Skeletal muscle tissue (tissue), 4 donors: ENCODE data around the gene ITGA4. TPM values are rescaled to one million over a fixed set of nuclear protein-coding genes. Genes with fewer than 3 reads are reported as not detected.

ENCODE experiments used
- H3K27ac ChIP-seq: one replicate; pipeline ENCODE4 v1.7.0; 2013; ENCODE audit warnings: mild to moderate bottlenecking, low read depth, low read length, inconsistent platforms
- H3K27me3 ChIP-seq, 3 donors: one replicate each; pipeline ENCODE4 v1.7.0; 2013; ENCODE audit warnings: low read length in 3 of 3; ENCODE audit not compliant: control insufficient read depth in 3 of 3, insufficient read depth in 3 of 3
- H3K36me3 ChIP-seq, 3 donors: one replicate each; pipeline ENCODE4 v1.7.0; 2013; ENCODE audit warnings: low read length in 3 of 3; ENCODE audit not compliant: control insufficient read depth in 3 of 3, insufficient read depth in 3 of 3
- H3K4me1 ChIP-seq, 3 donors: one replicate each; pipeline ENCODE4 v1.7.0; 2013; ENCODE audit warnings: low read length in 3 of 3, mild to moderate bottlenecking in 3 of 3; ENCODE audit not compliant: control insufficient read depth in 3 of 3, insufficient read depth in 3 of 3
- H3K4me3 ChIP-seq, 3 donors: one replicate each; pipeline ENCODE4 v1.7.0; 2013; ENCODE audit warnings: low read length in 3 of 3
- H3K9ac ChIP-seq, 3 donors: one replicate each; pipeline ENCODE4 v1.7.0; 2013; ENCODE audit warnings: low read length in 3 of 3, mild to moderate bottlenecking in 3 of 3, moderate library complexity in 2 of 3, low read depth in 1 of 3
- H3K9me3 ChIP-seq, 3 donors: one replicate each; pipeline ENCODE4 v1.7.0; 2013; ENCODE audit warnings: low read length in 3 of 3; ENCODE audit not compliant: control insufficient read depth in 3 of 3
- total RNA-seq: library from RNA; depleted of rRNA; stranded (reverse); fragments of >200 nt; gene quantifications from one replicate; pipeline ENCODE4 v1.2.3, GENCODE V29; 2014
- donor health status: Osteomylitis.

ITGA4 gene
- total RNA-seq, 1 donor from 2014 or later: 19.3 TPM

- Histone ChIP-seq H3K27me3 (peaks cover 0 to 3% (median 0%) of the 10 kb centered on the region in 3 donors), H3K36me3 (no peaks in the 10 kb centered on the region), H3K27ac (no peak overlapping the region), H3K4me1 (no peaks in the 10 kb centered on the region), H3K4me3 (no peak overlapping the region), H3K9me3 (no peaks in the 10 kb centered on the region), H3K9ac (no peak overlapping the region)
These were observed 112.9 kb downstream of the ITGA4 start for GRCh38 chr2:181570059-181570458.

GRCh38 chr2:181570833-181571661 lies 113.9 kb downstream of the ITGA4 start:
- Histone ChIP-seq H3K9me3 (no peaks in the 10 kb centered on the region), H3K36me3 (no peaks in the 10 kb centered on the region), H3K4me1 (no peaks in the 10 kb centered on the region), H3K4me3 (no peak overlapping the region), H3K27ac (no peak overlapping the region), H3K27me3 (peaks cover 0 to 3% (median 0%) of the 10 kb centered on the region in 3 donors), H3K9ac (no peak overlapping the region)

- Histone ChIP-seq H3K4me1 (no peaks in the 10 kb centered on the region), H3K27ac (no peak overlapping the region), H3K36me3 (no peaks in the 10 kb centered on the region), H3K9me3 (no peaks in the 10 kb centered on the region), H3K9ac (no peak overlapping the region), H3K4me3 (no peak overlapping the region), H3K27me3 (peaks cover 0 to 8% (median 0%) of the 10 kb centered on the region in 3 donors)
These were observed 116.1 kb downstream of the ITGA4 start for GRCh38 chr2:181573140-181573736.

DNA sequence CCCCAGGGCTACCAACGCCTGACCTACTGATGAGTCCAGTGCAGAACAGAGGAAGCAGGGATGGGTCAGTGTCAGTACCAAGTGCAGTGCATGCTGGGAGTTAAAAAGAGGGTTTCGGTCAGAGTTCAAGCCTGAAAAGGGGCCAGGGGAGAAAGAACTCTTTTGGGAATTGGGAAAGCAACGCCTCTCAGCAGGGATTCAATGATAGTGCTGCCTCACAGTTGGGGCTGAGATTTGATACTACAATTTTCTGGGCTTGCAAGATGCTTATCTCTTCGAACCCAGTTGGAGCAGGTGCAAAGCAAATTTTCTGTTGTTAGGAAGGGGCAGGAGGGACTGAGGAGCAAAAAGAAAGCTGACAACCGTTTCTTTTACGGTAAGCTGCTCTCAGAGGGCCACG lies 117.1 kb downstream of the ITGA4 start:
- Histone ChIP-seq H3K4me1 (no peaks in the 10 kb centered on the region), H3K27me3 (peaks cover 0 to 8% (median 0%) of the 10 kb centered on the region in 3 donors), H3K4me3 (no peak overlapping the region), H3K36me3 (no peaks in the 10 kb centered on the region), H3K27ac (no peak overlapping the region), H3K9me3 (no peaks in the 10 kb centered on the region), H3K9ac (no peak overlapping the region)

DNA sequence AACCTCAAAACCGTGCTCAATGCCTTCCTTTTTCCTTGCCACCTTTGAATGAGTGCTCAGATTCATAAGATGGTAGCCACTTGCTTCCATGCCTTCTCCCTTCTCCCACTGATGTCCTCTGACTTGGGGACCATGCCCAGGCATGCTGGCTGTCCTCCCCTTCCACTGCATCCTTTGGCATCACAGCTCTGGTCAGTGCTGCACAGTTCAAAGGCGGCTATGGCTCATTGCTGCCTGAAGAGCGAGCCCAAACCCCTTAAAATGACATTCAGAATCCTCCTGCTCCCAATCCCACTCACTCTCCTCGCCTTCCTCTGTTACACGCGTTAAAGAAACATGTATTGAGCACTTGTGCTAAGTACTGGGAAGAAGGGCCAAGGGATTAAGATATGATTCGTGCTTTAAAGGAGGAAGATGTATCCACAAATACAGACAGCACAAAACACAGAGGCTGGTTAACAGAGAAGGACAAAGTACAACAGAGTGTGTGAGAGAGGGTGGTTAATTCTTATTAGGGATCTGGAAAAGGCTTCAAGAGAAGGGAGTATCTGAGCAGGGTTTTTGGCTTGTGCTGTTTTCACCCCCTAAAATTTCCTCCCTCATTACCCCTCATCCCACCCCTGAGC lies 118.0 kb downstream of the ITGA4 start:
- Histone ChIP-seq H3K36me3 (no peaks in the 10 kb centered on the region), H3K27ac (no peak overlapping the region), H3K27me3 (peaks cover 0 to 8% (median 0%) of the 10 kb centered on the region in 3 donors), H3K9ac (no peak overlapping the region), H3K4me3 (no peak overlapping the region), H3K4me1 (no peaks in the 10 kb centered on the region), H3K9me3 (no peaks in the 10 kb centered on the region)

GRCh38 chr2:181575650-181576025 lies 118.5 kb downstream of the ITGA4 start:
- Histone ChIP-seq H3K9ac (no peak overlapping the region), H3K27me3 (peaks cover 0 to 8% (median 0%) of the 10 kb centered on the region in 3 donors), H3K27ac (no peak overlapping the region), H3K9me3 (no peaks in the 10 kb centered on the region), H3K4me1 (no peaks in the 10 kb centered on the region), H3K36me3 (no peaks in the 10 kb centered on the region), H3K4me3 (no peak overlapping the region)

DNA sequence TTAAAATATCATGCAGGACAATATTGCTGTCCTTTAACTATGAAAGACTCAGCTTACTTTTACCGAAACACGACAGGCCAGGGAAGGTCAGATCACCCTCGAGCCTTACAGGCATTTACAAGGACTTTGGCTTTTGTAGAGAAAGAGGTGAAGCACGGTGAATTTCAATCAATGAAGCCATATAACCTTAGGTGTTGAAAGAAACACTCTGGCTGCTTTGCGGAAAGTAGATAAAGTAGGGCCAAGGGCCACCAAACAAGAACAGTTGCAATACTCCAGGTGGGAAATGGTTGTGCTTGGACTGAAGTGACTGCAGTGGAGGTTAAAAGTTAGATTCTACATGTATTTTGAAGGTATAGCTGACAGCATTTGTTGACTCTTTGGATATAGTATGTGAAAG lies 119.2 kb downstream of the ITGA4 start:
- no peaks in the 10 kb centered on the region for H3K9me3 ChIP-seq
- no peaks in the 10 kb centered on the region for H3K4me1 ChIP-seq
- no peak overlapping the region for H3K4me3 ChIP-seq
- H3K9ac ChIP-seq: no peak overlapping the region
- no peak overlapping the region for H3K27ac ChIP-seq
- H3K36me3 ChIP-seq: no peaks in the 10 kb centered on the region
- H3K27me3 ChIP-seq: peaks cover 0 to 8% (median 0%) of the 10 kb centered on the region in 3 donors

GRCh38 chr2:181578829-181579228 lies 121.6 kb downstream of the ITGA4 start:
- peaks cover 0 to 8% (median 0%) of the 10 kb centered on the region in 3 donors for H3K27me3 ChIP-seq
- no peaks in the 10 kb centered on the region for H3K36me3 ChIP-seq
- no peak overlapping the region for H3K9ac ChIP-seq
- H3K4me1 ChIP-seq: no peaks in the 10 kb centered on the region
- no peaks in the 10 kb centered on the region for H3K9me3 ChIP-seq
- no peak overlapping the region for H3K4me3 ChIP-seq
- no peak overlapping the region for H3K27ac ChIP-seq

DNA sequence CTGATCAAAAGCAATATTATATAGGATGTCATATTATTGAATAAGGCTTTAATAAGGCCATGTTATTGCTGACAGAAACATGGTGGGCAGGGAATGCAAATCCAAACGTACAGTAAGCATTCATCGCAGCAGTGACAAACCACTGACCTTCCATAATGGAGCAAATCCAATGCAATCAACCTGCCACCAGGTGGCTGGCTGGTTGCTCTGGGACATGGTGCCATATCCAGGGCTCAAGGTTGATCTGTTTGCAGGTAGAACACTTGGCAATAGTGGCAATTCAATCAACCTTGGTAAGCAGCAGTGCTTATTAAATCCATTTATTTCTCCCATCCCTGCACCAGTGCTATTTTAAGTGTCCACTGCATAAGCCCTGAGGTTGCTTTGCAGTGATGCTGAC lies 124.3 kb downstream of the ITGA4 start:
- Histone ChIP-seq H3K9ac (no peak overlapping the region), H3K27ac (no peak overlapping the region), H3K4me3 (no peak overlapping the region), H3K36me3 (no peaks in the 10 kb centered on the region), H3K9me3 (no peaks in the 10 kb centered on the region), H3K27me3 (peaks cover 0 to 8% (median 0%) of the 10 kb centered on the region in 3 donors), H3K4me1 (no peaks in the 10 kb centered on the region)

GRCh38 chr2:181585732-181586131 lies 128.5 kb downstream of the ITGA4 start:
- Histone ChIP-seq H3K4me1 (no peaks in the 10 kb centered on the region), H3K27me3 (peaks cover 0 to 3% (median 0%) of the 10 kb centered on the region in 3 donors), H3K4me3 (no peak overlapping the region), H3K9ac (no peak overlapping the region), H3K27ac (no peak overlapping the region), H3K9me3 (no peaks in the 10 kb centered on the region), H3K36me3 (no peaks in the 10 kb centered on the region)
